Endothelial cell (in vitro differentiated cells): ENCODE results near the gene PRKG1. TPM values are rescaled to one million over a fixed set of nuclear protein-coding genes. Genes with fewer than 3 reads are reported as not detected.

Experiments used
- DNase-seq: peaks from one replicate; pipeline ENCODE4 v3.0.0; 2021; ENCODE audit warnings: low spot score
- H3K27ac Mint-ChIP-seq: one replicate; pipeline ENCODE4 v1.8.0; 2021; ENCODE audit warnings: mixed read lengths, inconsistent platforms; ENCODE audit not compliant: unreplicated experiment
- H3K27me3 Mint-ChIP-seq: one replicate; pipeline ENCODE4 v1.8.0; 2021; ENCODE audit warnings: mild to moderate bottlenecking, moderate library complexity, mixed read lengths, inconsistent platforms; ENCODE audit not compliant: unreplicated experiment
- H3K36me3 Mint-ChIP-seq: one replicate; pipeline ENCODE4 v1.8.0; 2021; ENCODE audit warnings: mild to moderate bottlenecking, low read depth, mixed read lengths, inconsistent platforms; ENCODE audit not compliant: unreplicated experiment
- H3K4me1 Mint-ChIP-seq: one replicate; pipeline ENCODE4 v1.8.0; 2021; ENCODE audit warnings: mild to moderate bottlenecking, mixed read lengths, inconsistent platforms; ENCODE audit not compliant: unreplicated experiment
- H3K4me3 Mint-ChIP-seq: one replicate; pipeline ENCODE4 v1.8.0; 2021; ENCODE audit warnings: mild to moderate bottlenecking, mixed read lengths, inconsistent platforms; ENCODE audit not compliant: unreplicated experiment
- H3K9me3 Mint-ChIP-seq: one replicate; pipeline ENCODE4 v1.8.0; 2021; ENCODE audit warnings: mixed read lengths, inconsistent platforms; ENCODE audit not compliant: unreplicated experiment
- CTCF ChIP-seq: fragments of 200-600 bp; sonication (generic); IDR thresholded peaks from one replicate; pipeline ENCODE4 v1.5.0; 2021; ENCODE audit warnings: antibody characterized with exemption; ENCODE audit not compliant: unreplicated experiment
- total RNA-seq: library from RNA; stranded (reverse); fragmentation: NEBNext Ultra II Directional; extraction: Animal tissue kit (Norgen Biotek cat#: 25700); gene quantifications from one replicate; pipeline ENCODE4 v1.2.1, GENCODE V29; 2021; ENCODE audit not compliant: unreplicated experiment

PRKG1 gene
- total RNA-seq, 1 donor from 2014 or later, result 10.7 TPM

- Mint-ChIP-seq H3K4me3 (no peak overlapping the region), H3K4me1 (peaks cover 8% of the 10 kb centered on the region), H3K27me3 (no peaks in the 10 kb centered on the region), H3K27ac (no peak overlapping the region), H3K36me3 (no peaks in the 10 kb centered on the region), H3K9me3 (no peaks in the 10 kb centered on the region)
- TF ChIP-seq CTCF, result no peak
- no peak for DNase-seq
These were observed 691.1 kb downstream of the PRKG1 start for GRCh38 chr10:51765284-51765971.

- no peak overlapping the region for H3K4me3 Mint-ChIP-seq
- no peaks in the 10 kb centered on the region for H3K9me3 Mint-ChIP-seq
- DNase-seq, result no peak
- peaks cover 8% of the 10 kb centered on the region for H3K4me1 Mint-ChIP-seq
- no peaks in the 10 kb centered on the region for H3K27me3 Mint-ChIP-seq
- H3K36me3 Mint-ChIP-seq, result no peaks in the 10 kb centered on the region
- no peak overlapping the region for H3K27ac Mint-ChIP-seq
- no peak for TF ChIP-seq CTCF
These were observed 692.3 kb downstream of the PRKG1 start for GRCh38 chr10:51766423-51767102.

- no peaks in the 10 kb centered on the region for H3K36me3 Mint-ChIP-seq
These were observed 692.9 kb downstream of the PRKG1 start for GRCh38 chr10:51767103-51767763.

GRCh38 chr10:51768886-51769465 is 694.7 kb downstream of the PRKG1 start:
- Mint-ChIP-seq H3K27me3 (no peaks in the 10 kb centered on the region), H3K9me3 (no peaks in the 10 kb centered on the region), H3K27ac (no peak overlapping the region), H3K4me1 (peaks cover 3% of the 10 kb centered on the region), H3K36me3 (no peaks in the 10 kb centered on the region), H3K4me3 (no peak overlapping the region)
- DNase-seq, result no peak
- no peak for TF ChIP-seq CTCF

More at GRCh38 chr10:51767103-51767763, 692.9 kb downstream of the PRKG1 start:
- DNase-seq, result no peak
- peaks cover 8% of the 10 kb centered on the region for H3K4me1 Mint-ChIP-seq
- no peaks in the 10 kb centered on the region for H3K27me3 Mint-ChIP-seq
- H3K27ac Mint-ChIP-seq, result no peak overlapping the region
- no peaks in the 10 kb centered on the region for H3K9me3 Mint-ChIP-seq
- no peak overlapping the region for H3K4me3 Mint-ChIP-seq
- no peak for TF ChIP-seq CTCF
